Activated CD4-positive, alpha-beta T cell treated with anti-CD3 and anti-CD28 coated beads, Interleukin-2, amount 50 U/mL, for 24 hours (primary cell): ENCODE data around the gene EFL1.
"Not testable (repeated sequence)": the region's sequence is repeated elsewhere in the genome, so short reads cannot be mapped to it uniquely, and the experiment has no call there.

Experiments
- DNase-seq, 2 donors: peaks; one replicate each; pipeline ENCODE4 v3.0.0-alpha.2; 2020; ENCODE audit warnings: low read depth in 1 of 2, low spot score in 1 of 2

EFL1 gene

DNA sequence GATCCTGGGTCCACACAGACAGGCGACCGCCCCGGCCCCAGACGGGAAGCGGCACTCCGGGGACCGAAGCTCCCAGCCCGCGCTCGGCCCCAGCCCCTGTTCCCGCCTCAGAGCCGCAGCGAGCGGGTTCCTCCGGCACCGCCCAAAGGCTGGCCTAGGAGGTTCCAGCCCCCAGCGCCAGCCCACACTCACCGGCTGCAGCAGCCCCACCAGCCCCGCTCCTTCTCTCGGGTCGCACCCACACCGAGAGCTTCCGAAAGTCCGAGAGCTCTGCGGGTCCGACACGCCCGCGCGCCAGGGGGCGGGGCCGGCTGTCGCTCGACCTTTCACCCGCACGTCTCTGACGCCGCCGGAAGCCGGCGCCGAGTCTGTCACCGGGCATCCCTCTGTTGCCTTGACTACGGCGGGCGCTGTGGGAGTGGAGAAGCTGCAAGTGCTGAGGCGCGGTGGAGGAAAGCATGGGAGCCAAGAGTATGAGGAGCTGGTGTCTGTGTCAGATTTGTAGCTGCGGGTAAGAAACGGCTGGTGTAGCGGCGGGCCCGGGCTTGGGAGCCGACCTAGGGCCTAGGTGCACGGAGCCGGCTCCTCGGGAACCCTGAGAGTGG lies at the start of gene EFL1, which contains the start of gene SAXO2:
Gene EFL1, minus strand, starts transcription at position 313 of the 605 bp plus-strand sequence. CDS start 956 bp downstream, outside the sequence.
Gene SAXO2, plus strand, starts transcription at position 397 of the 605 bp plus-strand sequence. Its CDS starts 62 bp downstream, at position 459.
- DNase-seq: peak; percentile 85 to 89

DNA sequence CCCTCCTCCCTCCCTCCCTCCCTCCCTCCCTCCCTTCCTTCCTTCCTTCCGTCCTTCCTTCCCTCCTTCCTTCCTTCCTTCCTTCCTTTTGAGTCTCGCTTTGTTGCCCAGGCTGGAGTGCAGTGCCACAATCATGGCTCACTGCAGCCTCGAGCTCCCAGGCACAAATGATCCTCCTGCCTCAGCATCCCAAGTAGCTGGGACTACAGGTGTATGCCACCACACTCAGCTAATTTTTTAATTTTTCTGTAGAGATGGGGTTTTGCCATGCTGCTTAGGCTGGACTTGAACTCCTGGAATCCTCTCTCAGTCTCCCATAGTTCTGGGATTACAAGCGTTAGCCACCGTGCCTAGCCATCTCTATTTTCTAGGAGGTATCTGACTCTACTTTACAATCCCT lies 48.8 kb upstream of the EFL1 start:
- DNase-seq: not testable (repeated sequence)

DNA sequence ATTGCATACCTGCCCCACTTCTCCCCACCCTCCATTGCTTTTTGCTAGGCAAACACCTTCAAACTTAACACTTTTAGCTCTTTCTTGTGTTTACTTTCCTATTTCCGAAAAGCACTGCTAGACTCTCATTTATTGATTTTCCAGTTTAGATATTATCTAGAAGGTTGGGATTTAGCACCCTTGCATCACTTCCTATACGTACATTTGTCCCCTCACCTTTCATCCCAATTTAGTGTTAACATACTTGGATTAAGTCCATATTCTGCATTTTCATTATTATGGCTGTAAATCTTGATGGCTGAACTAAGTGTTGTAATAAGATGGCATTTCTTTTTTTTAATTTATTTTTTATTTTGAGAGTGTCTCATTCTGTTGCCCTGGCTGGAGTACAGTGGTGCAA lies 47.3 kb upstream of the EFL1 start:
- DNase-seq: no peak

DNA sequence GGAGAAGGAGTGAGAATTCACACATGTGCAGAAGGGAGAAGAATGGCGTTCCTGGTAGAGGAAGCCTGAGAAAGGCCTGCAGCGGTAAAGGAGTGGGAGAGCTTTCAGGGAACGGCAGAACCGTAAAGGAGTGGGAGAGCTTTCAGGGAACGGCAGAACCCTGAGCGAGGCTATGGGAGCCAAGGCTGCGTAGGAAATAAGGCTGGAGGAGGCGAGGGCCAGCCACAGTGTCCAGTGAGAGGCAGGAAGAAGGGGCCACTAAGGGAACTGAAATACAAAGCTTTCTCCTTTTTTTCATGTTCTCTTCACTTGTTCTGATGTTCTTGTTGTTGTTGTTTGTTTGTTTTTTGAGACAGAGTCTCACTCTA lies 45.2 kb upstream of the EFL1 start:
- DNase-seq: no peak

DNA sequence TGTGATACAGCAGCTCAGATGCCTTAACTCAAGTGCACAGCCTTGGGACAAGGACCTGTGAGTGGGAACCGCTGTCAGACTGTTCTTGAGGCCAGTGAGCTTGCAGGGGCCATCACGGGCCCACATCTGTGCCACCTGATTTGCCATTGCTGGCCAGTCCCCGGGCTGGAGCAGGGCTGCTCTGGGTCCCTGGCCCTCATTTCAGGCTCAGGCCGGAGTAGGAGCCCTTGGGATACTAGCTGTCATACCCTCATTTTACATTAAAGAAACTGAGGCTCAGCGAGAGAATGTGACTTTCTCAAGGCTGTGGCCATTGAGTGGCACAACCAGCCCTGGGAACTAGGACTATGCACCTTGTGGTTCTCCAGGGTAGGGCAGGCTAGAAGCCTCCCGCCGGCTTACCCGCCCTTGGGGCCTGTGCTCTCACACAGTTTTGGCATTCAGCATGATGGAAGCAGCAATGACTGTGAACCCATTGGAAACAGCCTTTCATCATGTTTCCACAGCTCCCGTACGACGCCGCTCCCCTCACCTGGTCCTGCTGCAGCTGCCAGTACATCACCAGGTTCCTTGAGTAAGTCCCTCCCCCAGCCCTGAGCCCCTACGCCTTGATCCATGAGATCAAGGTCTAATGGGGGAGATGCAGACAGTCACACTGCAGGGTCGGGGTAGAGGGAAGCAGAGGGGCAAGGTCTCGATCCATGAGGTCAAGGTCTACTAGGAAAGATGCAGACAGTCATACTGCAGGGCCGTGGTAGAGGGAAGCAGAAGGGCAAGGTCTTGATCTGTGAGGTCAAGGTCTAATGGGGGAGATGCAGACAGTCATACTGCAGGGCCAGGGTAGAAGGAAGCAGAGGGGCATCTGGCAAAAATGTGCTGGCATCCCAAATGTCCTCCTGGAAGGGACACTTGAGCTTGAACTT lies 44.5 kb upstream of the EFL1 start:
- no peak for DNase-seq

DNA sequence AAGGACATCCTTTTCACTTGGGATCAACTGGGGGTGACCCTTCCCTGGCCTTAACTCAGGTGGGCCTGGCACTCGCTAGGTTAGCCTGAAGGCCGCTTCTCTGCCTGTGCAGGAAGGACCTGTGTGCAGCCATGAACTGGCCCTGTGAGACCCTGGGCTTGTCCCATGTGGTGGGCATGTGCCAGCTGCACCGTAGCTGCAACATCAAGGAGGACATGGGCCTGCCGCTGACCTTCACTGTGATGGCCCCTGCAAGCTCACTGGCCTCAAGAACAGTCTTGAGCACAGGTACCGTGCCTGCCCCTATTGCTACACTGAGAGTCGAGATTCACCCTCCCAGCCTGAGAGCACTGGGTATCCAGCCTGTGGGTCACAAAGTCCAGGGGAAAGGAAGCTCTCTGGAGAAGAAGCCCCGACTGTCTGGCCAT lies 43.1 kb upstream of the EFL1 start:
- DNase-seq: no peak

DNA sequence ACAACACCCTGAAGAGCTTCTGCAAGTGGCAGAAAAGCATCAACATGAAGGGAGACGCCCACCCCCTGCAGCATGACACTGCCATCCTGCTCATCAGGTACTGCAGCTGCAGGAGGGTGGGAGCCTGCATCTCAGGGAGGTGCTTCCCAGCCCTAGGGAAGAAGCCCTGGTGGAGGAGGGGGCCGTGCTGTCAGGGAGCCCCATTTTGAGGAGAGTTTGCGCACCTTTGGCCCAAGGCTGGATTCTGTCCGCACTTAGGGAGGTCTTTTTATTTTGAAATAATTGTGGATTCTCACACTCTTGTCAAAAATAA lies 42.2 kb upstream of the EFL1 start:
- no peak for DNase-seq

DNA sequence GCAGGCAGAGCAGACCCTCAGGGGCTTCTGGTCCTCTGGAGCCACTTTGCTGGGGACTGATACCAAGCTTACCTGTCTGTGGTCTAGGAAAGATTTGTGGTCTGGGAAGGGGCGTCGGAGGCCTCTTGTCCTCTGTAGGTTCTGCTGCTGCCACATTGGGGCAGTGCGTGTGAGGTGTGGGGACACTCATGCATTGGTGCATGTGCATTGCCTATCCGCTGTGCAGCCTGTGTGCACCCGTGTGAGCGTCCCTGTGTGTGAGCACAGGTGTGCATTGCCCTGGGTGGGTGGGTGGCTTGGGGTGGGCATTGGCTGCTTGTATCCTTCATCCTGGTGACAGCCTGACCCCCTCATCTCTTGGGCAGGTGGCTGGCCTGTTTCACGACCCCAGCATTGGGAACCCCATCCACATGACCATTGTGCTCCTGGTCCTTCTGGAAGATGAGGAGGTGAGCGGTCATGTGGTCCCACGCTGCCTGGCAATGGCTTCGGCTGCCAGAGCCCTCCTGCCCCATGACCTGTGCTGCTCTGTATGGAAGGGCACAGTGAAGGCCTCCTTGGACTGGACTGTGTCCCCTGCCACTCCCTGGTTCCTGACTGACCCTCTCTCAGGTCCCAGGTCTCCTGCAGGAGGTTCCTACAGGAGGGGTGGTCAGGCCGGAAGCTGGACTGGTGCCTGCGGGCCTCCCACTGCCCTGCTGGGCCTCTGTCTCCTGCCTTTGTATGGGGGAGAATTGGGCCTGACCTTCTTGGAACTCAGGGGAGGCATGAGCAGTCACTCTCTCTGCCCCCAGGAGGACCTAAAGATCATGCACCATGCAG lies 41.6 kb upstream of the EFL1 start:
- DNase-seq: no peak

DNA sequence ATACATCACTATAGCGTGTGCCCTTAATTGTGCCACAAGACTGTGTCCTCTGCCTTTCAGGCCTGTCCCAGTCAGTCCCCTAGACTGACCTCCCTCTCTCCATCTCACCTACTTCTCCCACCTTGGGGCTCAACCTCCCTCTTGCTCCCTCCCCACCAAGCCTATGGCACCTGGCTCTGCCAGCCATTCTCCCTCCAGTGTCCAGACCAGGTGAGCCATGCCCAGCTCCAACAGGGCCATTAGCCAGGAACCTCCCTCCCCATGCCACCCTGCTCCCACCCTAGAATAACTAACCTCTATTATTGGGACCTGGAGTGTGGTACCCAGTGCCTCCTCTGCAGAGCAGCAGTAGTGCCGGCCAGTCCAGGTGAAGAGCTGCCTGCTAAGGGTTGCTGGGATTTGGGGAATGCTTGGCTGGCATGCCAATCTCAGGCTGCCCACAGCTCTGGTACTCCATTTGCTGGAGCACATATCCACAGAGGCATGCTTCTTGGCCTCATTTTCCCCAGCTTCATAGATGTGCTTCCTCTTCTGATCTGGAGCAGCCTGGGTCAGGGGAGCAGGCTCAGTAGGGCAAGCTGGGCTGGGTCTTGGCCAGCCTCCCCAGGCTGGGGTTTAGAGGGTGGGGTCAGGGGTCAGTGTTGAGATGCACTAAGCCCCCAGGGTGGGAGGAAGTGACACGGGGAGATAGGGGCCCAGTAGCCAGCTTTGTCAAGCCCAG lies 38.9 kb upstream of the EFL1 start:
- DNase-seq: no peak

DNA sequence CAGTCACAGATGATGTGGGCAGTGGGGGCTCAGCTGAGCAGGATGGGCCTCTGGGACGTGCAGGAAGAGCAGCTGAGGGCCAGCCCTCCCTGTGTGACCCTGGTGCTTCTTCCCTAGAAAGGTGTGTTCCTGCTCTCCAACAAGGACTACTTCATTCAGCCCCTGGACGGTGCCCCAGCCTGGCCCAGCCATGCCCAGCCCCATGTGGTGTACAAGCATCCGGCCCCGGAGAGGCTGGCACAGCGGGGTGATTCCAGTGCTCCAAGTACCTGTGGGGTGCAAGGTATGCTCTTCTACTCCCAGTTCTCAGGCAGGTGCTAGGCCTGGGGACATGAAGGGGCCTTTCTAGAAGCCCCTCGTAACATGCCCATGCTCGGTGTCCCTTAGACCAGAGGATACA lies 38.3 kb upstream of the EFL1 start:
- no peak for DNase-seq

DNA sequence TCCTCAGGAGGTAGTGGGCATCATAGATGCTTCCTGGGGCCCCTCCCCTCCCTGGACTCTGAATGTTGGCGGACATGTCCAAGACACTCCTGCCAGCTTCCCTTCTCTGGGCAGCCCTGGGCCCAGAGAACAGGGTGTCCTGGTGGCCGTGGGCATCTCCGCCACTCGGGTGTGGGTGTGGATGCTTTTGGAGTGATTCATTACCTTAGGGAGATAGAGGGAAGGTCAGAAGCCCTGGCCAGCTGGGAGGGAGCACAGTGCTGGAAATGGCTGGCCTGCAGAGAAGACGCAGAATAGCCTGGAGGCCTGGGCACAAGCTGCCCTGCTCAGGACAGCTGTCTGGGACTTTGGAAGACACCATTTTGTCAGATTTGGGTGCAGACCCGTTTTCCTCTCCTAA lies 37.8 kb upstream of the EFL1 start:
- DNase-seq: not testable (repeated sequence)

DNA sequence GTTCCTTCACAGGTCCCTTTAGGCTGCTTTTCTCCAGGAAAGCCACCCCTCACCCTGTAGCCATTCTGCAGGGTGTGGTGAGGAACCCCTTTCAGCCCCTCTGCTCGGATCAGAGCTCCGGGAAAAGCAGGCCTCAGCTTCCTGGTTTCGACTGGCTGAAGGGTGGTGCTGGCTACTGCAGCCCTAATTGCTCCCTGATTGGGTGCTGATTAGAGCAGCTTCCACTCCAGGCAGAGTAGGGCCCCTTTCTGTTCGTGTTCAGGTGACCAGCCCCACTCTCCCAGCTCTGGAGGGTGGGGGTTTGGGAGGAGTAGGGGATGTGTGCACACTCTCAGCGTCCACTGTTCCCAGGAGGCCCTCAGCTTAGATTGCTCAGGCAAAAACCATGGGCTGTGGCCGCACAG lies 37.0 kb upstream of the EFL1 start:
- DNase-seq: not testable (repeated sequence)

DNA sequence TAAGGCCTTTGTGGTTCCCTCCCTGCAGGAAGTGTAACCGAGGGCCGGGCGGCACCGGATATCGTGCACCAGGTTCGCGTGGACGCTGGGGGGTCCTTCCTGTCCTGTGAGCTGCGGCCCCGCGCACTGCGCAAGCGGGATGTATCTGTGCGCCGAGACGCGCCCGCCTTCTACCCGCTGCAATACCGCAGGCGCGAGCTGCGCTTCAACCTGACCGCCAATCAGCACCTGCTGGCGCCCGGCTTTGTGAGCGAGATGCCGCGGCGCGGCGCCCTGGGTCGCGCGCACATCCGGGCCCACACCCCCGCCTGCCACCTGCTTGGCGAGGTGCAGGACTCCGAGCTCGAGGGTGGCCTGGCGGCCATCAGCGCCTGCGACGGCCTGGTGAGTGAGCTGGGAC lies 36.0 kb upstream of the EFL1 start:
- peak; percentile 11 to 16 for DNase-seq

DNA sequence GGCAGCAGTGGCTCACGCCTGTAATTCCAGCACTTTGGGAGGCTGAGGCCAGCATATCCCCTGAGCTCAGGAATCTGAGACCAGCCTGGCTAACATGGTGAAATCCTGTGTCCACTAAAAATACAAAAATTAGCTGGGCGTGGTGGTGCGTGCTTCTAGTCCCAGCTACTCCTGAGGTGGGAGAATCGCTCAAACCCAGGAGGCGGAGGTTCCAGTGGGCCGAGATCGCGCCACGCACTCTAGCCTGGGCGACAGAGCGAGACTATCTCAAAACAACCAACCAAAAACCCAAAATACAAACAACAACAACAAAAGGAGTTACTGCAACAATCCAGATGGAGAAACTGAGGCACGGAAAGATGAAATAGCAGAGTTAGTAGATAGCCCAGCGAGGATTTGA lies 35.5 kb upstream of the EFL1 start:
- DNase-seq: no peak

DNA sequence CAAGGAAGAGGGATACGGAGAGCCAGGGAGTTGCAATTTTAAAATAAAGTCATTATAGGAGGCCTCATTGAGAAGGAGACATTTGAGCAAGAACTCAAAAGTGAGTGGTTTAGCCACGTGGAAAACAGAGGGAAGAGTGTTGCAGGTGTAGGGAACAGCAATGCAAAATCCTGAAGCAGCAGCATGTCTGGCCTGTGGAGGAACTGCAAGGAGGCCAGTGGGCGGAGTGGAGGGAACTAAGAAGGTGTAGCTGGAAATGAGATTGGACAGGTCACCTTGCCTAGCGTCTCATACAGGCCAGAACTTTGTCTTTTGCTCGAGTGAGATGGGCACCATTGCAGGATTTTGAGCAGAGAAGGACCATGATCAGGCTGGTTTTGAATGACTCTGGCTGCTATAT lies 35.0 kb upstream of the EFL1 start:
- no peak for DNase-seq

DNA sequence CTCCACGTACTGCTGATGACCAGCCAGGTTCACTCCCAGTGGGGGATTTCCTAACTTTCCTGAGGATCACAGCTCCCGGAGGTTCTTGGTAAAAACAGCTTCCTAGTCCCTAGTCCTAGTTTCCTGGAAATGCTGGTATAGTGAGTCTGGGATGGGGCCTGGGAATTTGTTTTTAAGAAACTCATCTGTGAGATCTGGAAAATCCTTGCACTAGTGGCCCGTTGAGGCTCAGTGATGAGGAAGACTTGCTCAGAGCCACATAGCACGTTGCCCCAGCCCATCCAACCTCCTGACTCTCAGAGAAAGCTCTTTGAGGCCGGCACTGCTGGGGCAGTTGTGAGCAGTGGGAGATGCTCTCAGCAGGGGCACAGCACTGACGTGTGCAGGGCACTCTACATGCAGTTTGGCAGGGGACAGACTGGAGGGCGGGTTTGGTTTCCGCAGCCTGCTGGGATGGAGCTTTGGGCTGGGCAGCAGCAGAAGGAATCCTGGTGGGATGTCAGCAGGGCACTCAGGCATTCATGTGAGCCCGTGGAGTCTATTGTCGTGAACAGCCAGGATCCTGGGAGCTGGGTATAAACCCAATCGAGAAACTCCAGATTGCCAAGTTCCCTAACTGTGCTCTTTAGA lies 31.6 kb upstream of the EFL1 start:
- DNase-seq: no peak

DNA sequence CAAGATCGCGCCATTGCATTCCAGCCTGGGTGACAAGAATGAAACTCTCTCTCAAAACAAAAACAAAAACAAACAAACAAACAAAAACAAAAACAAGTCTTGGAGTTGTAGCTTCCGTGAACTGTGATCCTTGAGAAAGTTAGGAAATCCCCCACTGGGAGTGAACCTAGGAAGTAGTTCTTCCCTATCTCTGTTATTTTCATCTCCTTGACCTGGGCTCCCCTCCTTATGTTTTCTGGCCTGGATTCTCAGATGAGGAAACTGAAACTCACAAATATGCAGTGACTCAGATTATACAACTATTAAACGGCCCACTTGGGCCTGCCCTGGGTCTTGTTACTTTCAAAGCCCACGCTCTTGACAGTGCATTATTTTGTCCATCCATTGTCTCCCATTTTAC lies 29.7 kb upstream of the EFL1 start:
- no peak for DNase-seq

DNA sequence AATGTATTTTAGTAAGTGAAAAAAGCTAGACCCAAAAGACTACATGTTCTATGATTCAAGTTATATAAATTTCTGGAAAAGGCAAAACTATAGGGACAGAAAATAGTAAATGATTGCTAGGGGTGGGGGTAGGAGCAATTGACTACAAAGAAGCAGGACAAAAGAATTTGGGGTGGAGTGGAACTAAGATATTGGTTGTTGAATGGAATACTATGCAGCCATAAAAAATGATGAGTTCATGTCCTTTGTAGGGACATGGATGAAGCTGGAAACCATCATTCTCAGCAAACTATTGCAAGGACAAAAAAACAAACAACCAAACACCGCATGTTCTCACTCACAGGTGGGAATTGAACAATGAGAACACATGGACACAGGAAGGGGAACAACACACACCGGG lies 25.7 kb upstream of the EFL1 start:
- not testable (repeated sequence) for DNase-seq

DNA sequence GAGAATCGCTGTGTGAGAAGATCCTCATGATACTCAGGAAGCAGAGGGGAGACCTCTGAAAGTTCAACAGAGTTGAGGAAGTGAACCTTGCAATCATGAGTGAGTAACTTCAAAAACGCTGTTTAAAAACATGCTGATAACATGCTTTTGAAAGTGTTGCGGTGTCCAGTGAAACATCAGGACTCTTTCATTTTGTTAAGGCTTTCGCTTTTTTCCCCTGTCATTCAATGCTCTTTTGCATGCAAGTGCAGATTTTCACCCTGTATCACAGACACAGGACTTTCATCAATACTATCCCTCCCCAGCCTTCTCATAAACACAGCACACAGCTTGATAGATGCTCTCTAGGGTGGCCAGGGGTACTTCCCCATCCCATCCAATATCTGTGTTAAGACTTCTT lies 23.9 kb upstream of the EFL1 start:
- DNase-seq: not testable (repeated sequence)

DNA sequence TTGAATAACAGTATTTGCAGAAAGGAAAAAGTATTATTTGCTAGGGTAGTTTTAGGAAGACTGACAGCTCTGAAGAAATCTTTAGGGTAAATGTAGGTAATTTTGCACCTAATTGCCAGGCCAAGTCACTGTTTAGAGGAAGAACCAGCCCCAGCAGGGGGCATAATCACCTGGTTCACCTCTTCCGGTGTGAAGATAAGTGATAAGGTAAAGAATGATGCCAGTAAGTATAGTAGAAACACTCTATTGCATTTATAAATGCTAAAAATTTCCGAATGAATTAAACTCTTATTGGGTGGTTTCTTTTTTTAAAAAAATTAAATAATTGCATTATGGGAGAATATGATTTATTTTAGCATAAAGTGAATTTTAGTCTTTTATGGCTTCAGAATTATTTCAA lies 21.8 kb upstream of the EFL1 start:
- DNase-seq: not testable (repeated sequence)

DNA sequence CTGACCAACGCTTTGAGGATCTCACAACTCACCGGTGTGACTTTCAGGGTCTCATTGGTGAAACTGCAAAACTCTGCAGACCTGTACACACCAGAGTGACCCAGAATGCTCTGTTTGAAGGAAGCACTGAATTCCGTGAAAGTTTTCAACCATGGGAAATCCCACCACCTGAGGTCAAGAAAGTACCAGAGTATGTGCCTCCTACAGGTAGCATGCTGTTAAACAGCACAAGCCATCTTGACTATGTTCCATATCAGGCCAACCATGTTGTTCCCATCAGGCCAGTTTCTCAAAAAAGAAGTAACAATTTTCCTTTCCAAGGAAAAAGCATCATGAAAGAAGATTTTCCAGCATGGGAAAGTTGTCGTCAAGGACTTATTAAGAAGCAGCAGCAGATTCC lies 19.9 kb upstream of the EFL1 start:
- DNase-seq: not testable (repeated sequence)
